Measurements from ENCODE around the gene TMTC2.

The TMTC2 gene

DNA sequence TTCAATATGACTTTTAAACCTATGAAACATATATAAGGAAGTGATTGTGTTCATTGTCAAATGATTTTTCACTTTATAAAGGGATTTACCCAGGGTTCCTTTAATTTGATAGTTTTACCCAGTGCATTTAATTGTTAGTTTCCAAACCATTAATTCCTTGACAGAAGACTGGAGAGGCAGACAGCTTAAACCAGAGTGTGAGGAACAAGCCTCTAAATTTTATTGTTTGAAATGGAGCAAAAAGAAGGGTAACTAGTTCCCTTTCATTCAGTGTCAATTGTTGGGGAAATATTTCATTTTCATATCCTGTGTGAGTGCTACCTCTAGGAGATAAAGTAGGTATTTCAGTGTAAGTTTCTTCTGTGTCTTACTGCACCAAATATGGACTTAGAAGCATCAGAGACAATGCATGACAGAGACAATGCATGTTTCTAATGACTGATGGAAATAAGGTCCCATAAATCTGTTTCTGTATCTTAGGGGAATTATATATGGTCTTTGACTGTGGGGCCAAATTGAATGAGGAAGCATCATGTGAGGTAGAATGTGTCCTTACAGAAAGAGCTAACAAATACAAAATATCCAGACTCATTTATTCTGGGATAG lies 120.5 kb downstream of the TMTC2 start:
- Histone ChIP-seq H3K27ac (ENCODE audit: low read depth, low read length) (no peak overlapping the region), H3K4ac (ENCODE audit: low read depth, low read length) (no peak overlapping the region), H4K8ac (ENCODE audit: low read depth, low read length) (no peak overlapping the region), H3K14ac (ENCODE audit: low read length) (no peak overlapping the region), H3K4me1 (ENCODE audit: control insufficient read depth in 1 of 2, insufficient read depth in 2 of 2, low read length in 2 of 2) (no peaks in the 10 kb centered on the region), H4K91ac (ENCODE audit: low read depth, low read length) (no peak overlapping the region), H3K36me3 (ENCODE audit: control insufficient read depth in 1 of 2, insufficient read depth in 2 of 2, low read length in 2 of 2) (peaks cover 3 to 4% of the 10 kb centered on the region in 2 experiments), H2BK120ac (ENCODE audit: insufficient read depth, low read length, poor library complexity) (no peak overlapping the region), H2BK5ac (ENCODE audit: low read depth, low read length, poor library complexity) (no peak overlapping the region), H3K9me3 (ENCODE audit: insufficient read depth, low read depth, low read length) (no peaks in the 10 kb centered on the region), H2AFZ (ENCODE audit: insufficient read depth, low read length, poor library complexity) (no peak overlapping the region), H3K9ac (ENCODE audit: low read length) (no peak overlapping the region), H4K12ac (ENCODE audit: low read depth, low read length) (no peak overlapping the region), H2BK12ac (ENCODE audit: low read length) (no peak overlapping the region), H3K18ac (ENCODE audit: low read length) (no peak overlapping the region), H3K4me3 (ENCODE audit: low read depth, low read length) (no peak overlapping the region), H3K27me3 (ENCODE audit: insufficient read depth, low read length) (no peaks in the 10 kb centered on the region), H3K79me2 (ENCODE audit: control insufficient read depth, insufficient read depth, low read length, poor library complexity) (peaks cover under 1% of the 10 kb centered on the region), H3K4me2 (ENCODE audit: low read length) (no peak overlapping the region), H3K79me1 (ENCODE audit: low read length) (peaks cover 2% of the 10 kb centered on the region), H2AK5ac (ENCODE audit: low read length) (no peak overlapping the region), H3K23ac (ENCODE audit: low read length) (no peak overlapping the region)
- no peak for DNase-seq

DNA sequence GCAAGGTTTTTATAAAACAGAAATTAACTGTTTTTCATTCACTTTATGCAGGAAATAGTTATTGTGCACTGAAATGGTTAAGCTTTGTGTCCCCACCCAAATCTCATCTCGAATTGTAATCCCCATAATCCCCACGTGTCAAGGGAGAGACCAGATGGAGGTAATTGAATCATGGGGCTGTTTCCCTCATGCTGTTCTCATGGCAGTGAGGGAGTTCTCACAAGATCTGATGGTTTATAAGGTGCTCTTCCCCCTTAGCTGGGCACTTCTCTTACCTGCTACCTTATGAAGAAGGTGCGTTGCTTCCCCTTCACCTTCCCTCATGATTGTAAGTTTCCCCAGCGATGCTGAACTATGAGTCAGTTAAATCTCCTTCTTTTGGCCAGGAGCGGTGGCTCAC lies 123.9 kb downstream of the TMTC2 start:
- no CpG with 5 or more reads among the region's 5 CpGs for WGBS (ENCODE audit: extremely low coverage, insufficient coverage, insufficient read length)
- no peak for DNase-seq
- Histone ChIP-seq H4K8ac (ENCODE audit: low read depth, low read length) (no peak overlapping the region), H3K36me3 (ENCODE audit: control insufficient read depth in 1 of 2, insufficient read depth in 2 of 2, low read length in 2 of 2) (peaks cover 0 to under 1% of the 10 kb centered on the region in 2 experiments), H3K23ac (ENCODE audit: low read length) (no peak overlapping the region), H3K27me3 (ENCODE audit: insufficient read depth, low read length) (no peaks in the 10 kb centered on the region), H2BK5ac (ENCODE audit: low read depth, low read length, poor library complexity) (no peak overlapping the region), H3K14ac (ENCODE audit: low read length) (no peak overlapping the region), H3K4me3 (ENCODE audit: low read depth, low read length) (no peak overlapping the region), H2AK5ac (ENCODE audit: low read length) (no peak overlapping the region), H3K79me2 (ENCODE audit: control insufficient read depth, insufficient read depth, low read length, poor library complexity) (no peaks in the 10 kb centered on the region), H3K9ac (ENCODE audit: low read length) (no peak overlapping the region), H3K4ac (ENCODE audit: low read depth, low read length) (no peak overlapping the region), H3K27ac (ENCODE audit: low read depth, low read length) (no peak overlapping the region), H2AFZ (ENCODE audit: insufficient read depth, low read length, poor library complexity) (no peak overlapping the region), H3K4me1 (ENCODE audit: control insufficient read depth in 1 of 2, insufficient read depth in 2 of 2, low read length in 2 of 2) (no peaks in the 10 kb centered on the region), H4K12ac (ENCODE audit: low read depth, low read length) (no peak overlapping the region), H3K4me2 (ENCODE audit: low read length) (no peak overlapping the region), H3K79me1 (ENCODE audit: low read length) (no peaks in the 10 kb centered on the region), H2BK120ac (ENCODE audit: insufficient read depth, low read length, poor library complexity) (no peak overlapping the region), H4K91ac (ENCODE audit: low read depth, low read length) (no peak overlapping the region), H3K18ac (ENCODE audit: low read length) (no peak overlapping the region), H2BK12ac (ENCODE audit: low read length) (no peak overlapping the region), H3K9me3 (ENCODE audit: insufficient read depth, low read depth, low read length) (no peaks in the 10 kb centered on the region)

DNA sequence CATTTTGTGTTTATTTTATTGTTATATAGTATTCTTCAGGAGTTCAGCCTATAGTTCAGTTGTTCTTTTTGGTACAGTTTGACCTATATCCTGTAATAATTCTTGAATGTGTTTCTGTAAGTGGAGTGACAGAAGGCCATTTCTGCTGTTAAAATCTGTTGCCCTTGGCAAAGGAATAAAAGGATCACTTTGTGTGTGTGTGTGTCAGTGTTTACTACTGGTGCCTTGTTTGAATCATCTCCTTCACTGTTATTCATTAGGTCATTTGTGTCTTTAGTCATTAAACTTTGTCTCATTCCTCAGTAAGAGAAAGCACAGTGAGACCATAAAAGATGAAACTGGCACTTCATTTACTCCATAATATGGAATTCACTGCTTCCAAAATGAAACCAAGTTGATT lies 130.7 kb downstream of the TMTC2 start:
- Histone ChIP-seq H4K12ac (ENCODE audit: low read depth, low read length) (no peak overlapping the region), H3K14ac (ENCODE audit: low read length) (no peak overlapping the region), H3K27ac (ENCODE audit: low read depth, low read length) (no peak overlapping the region), H2AK5ac (ENCODE audit: low read length) (no peak overlapping the region), H2BK12ac (ENCODE audit: low read length) (no peak overlapping the region), H3K79me2 (ENCODE audit: control insufficient read depth, insufficient read depth, low read length, poor library complexity) (no peaks in the 10 kb centered on the region), H2BK5ac (ENCODE audit: low read depth, low read length, poor library complexity) (no peak overlapping the region), H3K9ac (ENCODE audit: low read length) (no peak overlapping the region), H2BK120ac (ENCODE audit: insufficient read depth, low read length, poor library complexity) (no peak overlapping the region), H4K91ac (ENCODE audit: low read depth, low read length) (no peak overlapping the region), H3K27me3 (ENCODE audit: insufficient read depth, low read length) (no peaks in the 10 kb centered on the region), H3K4me1 (ENCODE audit: control insufficient read depth in 1 of 2, insufficient read depth in 2 of 2, low read length in 2 of 2) (no peaks in the 10 kb centered on the region), H3K4me3 (ENCODE audit: low read depth, low read length) (no peak overlapping the region), H3K4me2 (ENCODE audit: low read length) (no peak overlapping the region), H3K4ac (ENCODE audit: low read depth, low read length) (no peak overlapping the region), H3K9me3 (ENCODE audit: insufficient read depth, low read depth, low read length) (no peaks in the 10 kb centered on the region), H2AFZ (ENCODE audit: insufficient read depth, low read length, poor library complexity) (no peak overlapping the region), H4K8ac (ENCODE audit: low read depth, low read length) (no peak overlapping the region), H3K18ac (ENCODE audit: low read length) (no peak overlapping the region), H3K36me3 (ENCODE audit: control insufficient read depth in 1 of 2, insufficient read depth in 2 of 2, low read length in 2 of 2) (peaks cover 6 to 7% of the 10 kb centered on the region in 2 experiments), H3K79me1 (ENCODE audit: low read length) (no peaks in the 10 kb centered on the region), H3K23ac (ENCODE audit: low read length) (no peak overlapping the region)
- no peak for DNase-seq

DNA sequence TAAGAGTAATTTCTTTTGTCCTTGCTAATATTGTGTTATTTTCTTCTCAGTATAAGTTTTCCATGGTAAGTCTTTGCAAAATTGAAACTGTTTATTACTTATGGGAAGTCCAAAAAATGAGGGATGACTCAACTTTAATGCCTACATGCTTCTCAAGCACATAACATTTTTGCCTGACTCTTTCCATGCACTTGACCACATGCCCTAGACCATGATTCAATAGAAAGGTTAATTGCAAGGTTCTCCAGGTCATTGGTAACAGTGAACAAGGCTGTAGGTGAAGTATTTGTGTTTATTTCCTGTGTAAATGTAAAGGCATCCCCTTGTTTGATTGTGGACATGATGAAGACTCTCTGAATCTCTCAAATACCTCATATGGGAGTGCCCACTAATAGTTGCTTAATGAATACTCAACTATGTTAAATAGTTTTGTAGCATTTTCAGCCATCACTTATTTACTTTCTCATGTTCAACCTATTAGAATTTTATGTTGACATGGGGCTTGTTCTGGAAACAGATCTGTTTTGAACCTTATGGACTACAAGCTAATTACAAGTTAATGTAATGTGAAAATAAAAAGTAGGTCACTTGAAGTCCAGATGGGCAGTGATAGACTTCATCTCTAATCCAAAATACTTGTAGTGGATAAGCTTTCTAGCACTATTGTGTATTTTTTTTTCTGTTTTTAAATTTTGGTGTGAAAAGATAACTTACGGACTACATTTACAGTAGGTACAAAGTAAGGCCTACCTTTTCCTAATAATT lies 131.7 kb downstream of the TMTC2 start:
- no peak overlapping the region for H2AK5ac ChIP-seq (ENCODE audit: low read length)
- no peak overlapping the region for H3K9ac ChIP-seq (ENCODE audit: low read length)
- H3K9me3 ChIP-seq (ENCODE audit: insufficient read depth, low read depth, low read length): no peaks in the 10 kb centered on the region
- no peak overlapping the region for H2AFZ ChIP-seq (ENCODE audit: insufficient read depth, low read length, poor library complexity)
- no CpG with 5 or more reads among the region's 1 CpG for WGBS (ENCODE audit: extremely low coverage, insufficient coverage, insufficient read length)
- H3K36me3 ChIP-seq (ENCODE audit: control insufficient read depth in 1 of 2, insufficient read depth in 2 of 2, low read length in 2 of 2): peaks cover 6 to 7% of the 10 kb centered on the region in 2 experiments
- H3K27ac ChIP-seq (ENCODE audit: low read depth, low read length): no peak overlapping the region
- H3K4me2 ChIP-seq (ENCODE audit: low read length): no peak overlapping the region
- no peak overlapping the region for H4K91ac ChIP-seq (ENCODE audit: low read depth, low read length)
- H3K79me2 ChIP-seq (ENCODE audit: control insufficient read depth, insufficient read depth, low read length, poor library complexity): no peaks in the 10 kb centered on the region
- no peak overlapping the region for H4K12ac ChIP-seq (ENCODE audit: low read depth, low read length)
- H3K23ac ChIP-seq (ENCODE audit: low read length): no peak overlapping the region
- peak in 1 of 2 donors; percentile 8 for DNase-seq
- no peak overlapping the region for H3K14ac ChIP-seq (ENCODE audit: low read length)
- H2BK12ac ChIP-seq (ENCODE audit: low read length): no peak overlapping the region
- H3K27me3 ChIP-seq (ENCODE audit: insufficient read depth, low read length): no peaks in the 10 kb centered on the region
- no peaks in the 10 kb centered on the region for H3K79me1 ChIP-seq (ENCODE audit: low read length)
- H2BK120ac ChIP-seq (ENCODE audit: insufficient read depth, low read length, poor library complexity): no peak overlapping the region
- no peak overlapping the region for H4K8ac ChIP-seq (ENCODE audit: low read depth, low read length)
- H3K4ac ChIP-seq (ENCODE audit: low read depth, low read length): no peak overlapping the region
- no peak overlapping the region for H3K4me3 ChIP-seq (ENCODE audit: low read depth, low read length)
- H3K4me1 ChIP-seq (ENCODE audit: control insufficient read depth in 1 of 2, insufficient read depth in 2 of 2, low read length in 2 of 2): no peaks in the 10 kb centered on the region
- H2BK5ac ChIP-seq (ENCODE audit: low read depth, low read length, poor library complexity): no peak overlapping the region
- no peak overlapping the region for H3K18ac ChIP-seq (ENCODE audit: low read length)
